ENCODE data around the gene ZBTB8A.

DNA sequence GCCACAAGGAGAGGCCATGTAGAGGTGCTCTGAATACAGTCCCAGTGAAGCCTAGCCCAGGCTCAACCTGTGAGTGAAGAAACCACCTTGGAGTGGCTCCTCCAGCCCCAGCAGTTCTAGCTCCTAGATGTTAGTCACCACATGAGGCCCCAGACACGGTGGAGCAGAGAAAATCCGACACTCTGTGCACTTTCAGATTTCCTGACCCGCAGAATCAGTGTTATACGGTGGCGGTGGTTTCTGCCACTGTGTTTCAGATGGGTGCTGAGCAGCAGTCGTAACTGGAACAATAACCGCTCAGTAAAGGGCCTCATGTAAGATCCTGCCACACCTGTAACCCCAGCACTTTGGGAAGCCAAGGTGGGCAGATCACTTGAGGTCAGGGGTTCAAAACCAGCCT lies 36.1 kb upstream of the ZBTB8A start:
- no peak for TF ChIP-seq TAF15 (IDR thresholded peaks at IDR 0.05; ENCODE audit: low read depth, low read length, poor library complexity, severe bottlenecking)
- TF ChIP-seq ZNF850 (CRISPR knock-in tag; conservative IDR thresholded peaks at IDR 0.05): no peak
- no peak for TF ChIP-seq ONECUT2 (CRISPR knock-in tag; IDR thresholded peaks at IDR 0.05)
- no peak for TF ChIP-seq SMC3 (IDR thresholded peaks at IDR 0.05; ENCODE audit: low read length)
- no peak for TF ChIP-seq RARA (CRISPR knock-in tag; IDR thresholded peaks at IDR 0.05)
- TF ChIP-seq, protein P1, sequence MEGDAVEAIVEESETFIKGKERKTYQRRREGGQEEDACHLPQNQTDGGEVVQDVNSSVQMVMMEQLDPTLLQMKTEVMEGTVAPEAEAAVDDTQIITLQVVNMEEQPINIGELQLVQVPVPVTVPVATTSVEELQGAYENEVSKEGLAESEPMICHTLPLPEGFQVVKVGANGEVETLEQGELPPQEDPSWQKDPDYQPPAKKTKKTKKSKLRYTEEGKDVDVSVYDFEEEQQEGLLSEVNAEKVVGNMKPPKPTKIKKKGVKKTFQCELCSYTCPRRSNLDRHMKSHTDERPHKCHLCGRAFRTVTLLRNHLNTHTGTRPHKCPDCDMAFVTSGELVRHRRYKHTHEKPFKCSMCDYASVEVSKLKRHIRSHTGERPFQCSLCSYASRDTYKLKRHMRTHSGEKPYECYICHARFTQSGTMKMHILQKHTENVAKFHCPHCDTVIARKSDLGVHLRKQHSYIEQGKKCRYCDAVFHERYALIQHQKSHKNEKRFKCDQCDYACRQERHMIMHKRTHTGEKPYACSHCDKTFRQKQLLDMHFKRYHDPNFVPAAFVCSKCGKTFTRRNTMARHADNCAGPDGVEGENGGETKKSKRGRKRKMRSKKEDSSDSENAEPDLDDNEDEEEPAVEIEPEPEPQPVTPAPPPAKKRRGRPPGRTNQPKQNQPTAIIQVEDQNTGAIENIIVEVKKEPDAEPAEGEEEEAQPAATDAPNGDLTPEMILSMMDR (CRISPR knock-in tag; IDR thresholded peaks at IDR 0.05): no peak
- TF ChIP-seq EZH2 (conservative IDR thresholded peaks at IDR 0.05; ENCODE audit: low read depth, low read length): no peak
- TF ChIP-seq AGO2 (optimal IDR thresholded peaks at IDR 0.05; ENCODE audit: low read depth, low read length): no peak
- no peak for TF ChIP-seq POLR2AphosphoS5 (IDR thresholded peaks at IDR 0.05; ENCODE audit: low read depth, low read length)

Data from HepG2 (cell line).